Type B pancreatic cell (in vitro differentiated cells): ENCODE results near the gene RHOBTB3. TPM values are rescaled to one million over a fixed set of nuclear protein-coding genes. Genes with fewer than 3 reads are reported as not detected.
A peak's percentile ranks its signal among the peaks of the same experiment; 100 is the strongest.

ENCODE experiments used
- DNase-seq: peaks from one replicate; pipeline ENCODE4 v3.0.0; 2021; ENCODE audit warnings: mixed read lengths; ENCODE audit not compliant: unreplicated experiment; ENCODE audit errors: extremely low spot score
- H3K27ac Mint-ChIP-seq: 2 replicates; pipeline ENCODE4 v1.8.0; 2021; ENCODE audit warnings: mild to moderate bottlenecking, mixed read lengths
- H3K27me3 Mint-ChIP-seq: 2 replicates; pipeline ENCODE4 v1.8.0; 2021; ENCODE audit warnings: mixed read lengths
- H3K36me3 Mint-ChIP-seq: 2 replicates; pipeline ENCODE4 v1.8.0; 2021; ENCODE audit warnings: mixed read lengths
- H3K4me1 Mint-ChIP-seq: one replicate; pipeline ENCODE4 v1.8.0; 2021; ENCODE audit warnings: mixed read lengths; ENCODE audit not compliant: unreplicated experiment
- H3K4me3 Mint-ChIP-seq: 2 replicates; pipeline ENCODE4 v1.8.0; 2021; ENCODE audit warnings: mild to moderate bottlenecking, mixed read lengths
- H3K9me3 Mint-ChIP-seq: 2 replicates; pipeline ENCODE4 v1.8.0; 2021; ENCODE audit warnings: mixed read lengths
- CTCF ChIP-seq: fragments of 200-600 bp; sonication (generic); conservative IDR thresholded peaks from 2 replicates; pipeline ENCODE4 v1.5.0; 2021; ENCODE audit warnings: antibody characterized with exemption, mild to moderate bottlenecking
- total RNA-seq: library from RNA; stranded (reverse); gene quantifications from 2 replicates; pipeline ENCODE4 v1.2.1, GENCODE V29; 2021; ENCODE audit warnings: low replicate concordance

Gene RHOBTB3
- total RNA-seq, 1 donor from 2014 or later, result 76.3 TPM

GRCh38 chr5:95826949-95827891, 96.1 kb downstream of the RHOBTB3 start:
- no peak for TF ChIP-seq CTCF
- no peaks in the 10 kb centered on the region for H3K36me3 Mint-ChIP-seq
- no peak for DNase-seq
- no peak overlapping the region for H3K4me3 Mint-ChIP-seq
- no peak overlapping the region for H3K27ac Mint-ChIP-seq
- no peaks in the 10 kb centered on the region for H3K27me3 Mint-ChIP-seq
- H3K9me3 Mint-ChIP-seq, result no peaks in the 10 kb centered on the region
- H3K4me1 Mint-ChIP-seq, result peaks cover 28% of the 10 kb centered on the region

GRCh38 chr5:95827892-95828246, 96.7 kb downstream of the RHOBTB3 start:
- Mint-ChIP-seq H3K27ac (no peak overlapping the region), H3K4me3 (no peak overlapping the region), H3K4me1 (peaks cover 22% of the 10 kb centered on the region), H3K27me3 (no peaks in the 10 kb centered on the region), H3K36me3 (no peaks in the 10 kb centered on the region), H3K9me3 (no peaks in the 10 kb centered on the region)
- no peak for DNase-seq
- TF ChIP-seq CTCF, result no peak

GRCh38 chr5:95830226-95830625, 99.1 kb downstream of the RHOBTB3 start:
- Mint-ChIP-seq H3K4me3 (no peak overlapping the region), H3K4me1 (peaks cover 7% of the 10 kb centered on the region), H3K36me3 (no peaks in the 10 kb centered on the region), H3K27ac (no peak overlapping the region), H3K9me3 (no peaks in the 10 kb centered on the region), H3K27me3 (no peaks in the 10 kb centered on the region)
- no peak for DNase-seq
- no peak for TF ChIP-seq CTCF

GRCh38 chr5:95832664-95833063, 101.5 kb downstream of the RHOBTB3 start:
- no peak overlapping the region for H3K27ac Mint-ChIP-seq
- TF ChIP-seq CTCF, result no peak
- no peaks in the 10 kb centered on the region for H3K9me3 Mint-ChIP-seq
- no peaks in the 10 kb centered on the region for H3K36me3 Mint-ChIP-seq
- peak overlapping the region; percentile 54 for H3K4me3 Mint-ChIP-seq
- no peaks in the 10 kb centered on the region for H3K27me3 Mint-ChIP-seq
- DNase-seq, result no peak
- H3K4me1 Mint-ChIP-seq, result peaks cover 5% of the 10 kb centered on the region

GRCh38 chr5:95835682-95836385, 104.7 kb downstream of the RHOBTB3 start:
- no peak overlapping the region for H3K4me3 Mint-ChIP-seq
- no peak for DNase-seq
- H3K27ac Mint-ChIP-seq, result no peak overlapping the region
- H3K36me3 Mint-ChIP-seq, result no peaks in the 10 kb centered on the region
- H3K27me3 Mint-ChIP-seq, result no peaks in the 10 kb centered on the region
- H3K4me1 Mint-ChIP-seq, result peaks cover 5% of the 10 kb centered on the region
- no peak for TF ChIP-seq CTCF
- H3K9me3 Mint-ChIP-seq, result no peaks in the 10 kb centered on the region
